Hepatocyte (in vitro differentiated cells): Measurements from ENCODE around the gene IFT88.

ENCODE experiments used
- CTCF ChIP-seq: fragments of 200-600 bp; sonication (generic); IDR thresholded peaks from 2 replicates; pipeline ENCODE4 v1.5.1; 2016; ENCODE audit warnings: antibody characterized with exemption, mild to moderate bottlenecking; ENCODE audit not compliant: poor library complexity
- EZH2 ChIP-seq: fragments of 200-600 bp; sonication (generic); IDR thresholded peaks from 2 replicates; pipeline ENCODE4 v1.6.1; 2016; ENCODE audit warnings: antibody characterized with exemption, mild to moderate bottlenecking, borderline replicate concordance
- EZH2phosphoT487 ChIP-seq: fragments of 200-600 bp; sonication (generic); IDR thresholded peaks from one replicate; pipeline ENCODE4 v1.6.1; 2018; ENCODE audit warnings: antibody characterized with exemption, mild to moderate bottlenecking, low read depth, moderate library complexity; ENCODE audit not compliant: unreplicated experiment, severe bottlenecking

GRCh38 chr13:20585371-20585770, 18.4 kb downstream of the IFT88 start:
- TF ChIP-seq CTCF (no peak), EZH2 (no peak), EZH2phosphoT487 (no peak)
